Stimulated activated CD4-positive, alpha-beta T cell treated with anti-CD3 and anti-CD28 coated beads, Interleukin-2, amount 100 ng/mL, for 4 hours (primary cell): Measurements from ENCODE around the gene BMERB1.
A peak's percentile ranks its signal among the peaks of the same experiment; 100 is the strongest.
"Not testable (repeated sequence)": the region's sequence is repeated elsewhere in the genome, so short reads cannot be mapped to it uniquely, and the experiment has no call there.

ENCODE experiments used
- DNase-seq: peaks from one replicate; pipeline ENCODE4 v3.0.0-alpha.2; 2020; ENCODE audit warnings: low read depth

Gene BMERB1

DNA sequence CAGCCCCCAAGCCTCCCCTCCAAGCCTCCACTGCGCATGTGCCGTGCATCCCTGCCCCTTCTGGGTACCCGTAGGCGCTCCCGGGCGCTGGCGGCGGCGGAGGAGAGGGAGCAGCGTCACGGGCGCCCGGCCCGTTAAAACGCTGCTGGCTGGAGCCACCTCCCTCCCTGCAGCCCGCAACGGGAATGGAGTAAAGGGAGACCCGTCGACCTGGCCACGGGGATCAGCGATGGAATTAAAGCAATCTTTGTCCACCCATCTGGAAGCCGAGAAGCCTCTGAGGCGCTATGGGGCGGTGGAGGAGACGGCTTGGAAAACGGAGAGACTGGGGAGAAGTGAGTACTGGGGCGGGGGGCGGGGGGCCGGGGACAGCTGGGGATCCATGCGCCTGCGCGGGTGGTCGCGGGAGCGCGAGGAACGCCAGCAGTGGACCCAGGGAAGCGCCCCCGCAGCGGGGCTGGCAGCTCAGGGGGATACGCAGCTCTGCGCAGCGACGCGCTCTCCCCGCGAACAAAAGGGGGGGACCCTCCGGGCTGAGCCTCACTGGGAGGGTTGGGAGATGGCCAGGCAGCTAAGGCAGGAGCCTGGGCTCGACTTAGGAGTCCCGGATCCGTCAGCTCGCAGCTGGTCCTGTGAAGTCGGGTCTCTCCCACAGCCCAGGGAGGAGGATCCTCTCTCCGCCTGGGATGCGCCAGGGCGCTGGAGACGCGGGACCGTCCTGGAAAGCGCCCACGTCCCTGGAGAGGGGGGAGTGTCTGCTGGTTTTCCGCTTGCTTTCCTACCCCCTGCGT lies at the start of gene BMERB1:
Gene BMERB1, plus strand, starts transcription at position 164 of the 791 bp plus-strand sequence. Its CDS starts 66 bp downstream, at position 230.
- DNase-seq = peak; percentile 37

DNA sequence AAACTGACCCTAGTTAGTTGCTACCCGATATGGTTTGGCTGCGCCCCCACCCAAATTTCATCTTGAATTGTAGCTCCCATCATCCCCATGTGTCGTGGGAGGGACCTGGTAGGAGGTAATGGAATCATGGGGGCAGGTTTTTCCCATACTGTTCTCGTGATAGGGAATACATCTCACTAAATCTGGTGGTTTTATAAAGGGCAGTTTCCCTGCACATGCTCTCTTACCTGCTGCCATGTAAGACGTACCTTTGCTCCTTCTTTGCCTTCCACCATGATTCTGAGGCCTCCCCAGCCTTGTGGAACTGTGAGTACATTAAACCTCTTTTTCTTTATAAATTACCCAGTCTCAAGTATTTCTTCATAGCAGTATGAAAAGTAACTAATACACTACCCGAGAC lies 46.3 kb upstream of the BMERB1 start:
- not testable (repeated sequence) for DNase-seq

DNA sequence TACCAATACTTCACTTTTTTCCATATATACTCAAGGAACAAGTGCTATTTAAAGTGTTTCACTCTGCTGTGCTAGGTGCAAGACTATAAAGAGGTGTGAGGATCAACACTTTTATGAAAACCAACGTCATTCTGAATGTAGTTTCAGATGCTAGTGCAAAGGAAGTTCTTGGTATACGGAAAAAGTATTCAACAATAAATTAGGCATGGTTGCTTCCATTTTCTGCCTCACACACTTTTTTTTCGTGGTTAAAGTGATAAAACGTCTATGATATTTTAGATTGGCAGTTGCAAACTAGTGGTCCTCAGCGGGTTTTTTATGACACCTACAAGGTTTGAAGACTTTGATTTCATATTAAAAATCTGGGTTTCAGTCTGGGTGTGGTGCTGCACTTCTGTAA lies 44.5 kb upstream of the BMERB1 start:
- not testable (repeated sequence) for DNase-seq

DNA sequence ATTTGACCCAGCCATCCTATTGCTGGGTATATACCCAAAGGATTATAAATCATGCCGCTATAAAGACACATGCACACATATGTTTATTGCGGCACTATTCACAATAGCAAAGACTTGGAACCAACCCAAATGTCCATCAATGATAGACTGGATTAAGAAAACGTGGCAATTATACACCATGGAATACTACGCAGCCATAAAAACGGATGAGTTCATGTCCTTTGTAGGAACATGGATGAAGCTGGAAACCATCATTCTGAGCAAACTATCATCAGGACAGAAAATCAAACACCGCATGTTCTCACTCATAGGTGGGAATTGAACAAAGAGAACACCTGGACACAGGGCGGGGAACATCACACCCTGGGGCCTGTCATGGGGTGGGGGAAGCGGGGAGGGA lies 41.4 kb upstream of the BMERB1 start:
- not testable (repeated sequence) for DNase-seq

DNA sequence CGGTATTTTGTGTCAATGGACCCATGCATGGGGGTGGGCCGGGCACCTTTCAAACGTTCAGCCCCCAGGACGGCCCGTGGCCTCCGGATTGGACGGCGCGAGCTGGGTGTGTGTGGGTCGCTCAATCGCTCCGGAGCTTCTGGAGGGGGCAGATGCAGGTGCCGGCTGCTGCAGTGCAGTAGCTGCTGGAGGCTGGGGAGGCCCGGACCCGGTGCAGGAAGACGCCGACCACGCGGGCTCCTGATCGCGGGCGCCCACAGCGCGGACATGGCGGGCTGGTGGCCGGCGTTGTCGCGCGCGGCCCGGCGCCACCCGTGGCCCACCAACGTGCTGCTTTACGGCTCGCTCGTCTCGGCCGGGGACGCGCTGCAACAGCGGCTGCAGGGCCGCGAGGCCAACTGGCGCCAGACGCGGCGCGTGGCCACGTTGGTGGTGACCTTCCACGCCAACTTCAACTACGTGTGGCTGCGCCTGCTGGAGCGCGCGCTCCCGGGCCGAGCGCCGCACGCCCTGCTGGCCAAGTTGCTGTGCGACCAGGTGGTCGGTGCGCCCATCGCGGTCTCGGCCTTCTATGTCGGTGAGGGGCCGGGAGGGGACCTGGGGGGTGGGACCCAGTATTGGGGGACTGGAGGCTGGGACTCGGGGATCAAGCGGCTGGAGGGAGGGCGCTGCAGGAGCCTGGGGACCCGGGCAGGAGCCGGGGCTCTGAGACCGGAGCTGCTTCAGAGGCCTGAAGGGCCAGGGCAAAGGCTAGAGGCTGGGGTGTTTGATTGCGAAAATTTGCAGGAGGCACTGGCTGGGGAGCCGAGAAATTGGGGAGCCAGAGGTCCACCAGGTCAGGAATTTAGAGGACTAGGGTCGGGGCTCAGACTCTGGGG lies 38.5 kb upstream of the BMERB1 start, which contains the start of gene MPV17L:
Gene MPV17L, plus strand, starts transcription at position 124 of the 878 bp plus-strand sequence. Its CDS starts 144 bp downstream, at position 268.
- not testable (repeated sequence) for DNase-seq

DNA sequence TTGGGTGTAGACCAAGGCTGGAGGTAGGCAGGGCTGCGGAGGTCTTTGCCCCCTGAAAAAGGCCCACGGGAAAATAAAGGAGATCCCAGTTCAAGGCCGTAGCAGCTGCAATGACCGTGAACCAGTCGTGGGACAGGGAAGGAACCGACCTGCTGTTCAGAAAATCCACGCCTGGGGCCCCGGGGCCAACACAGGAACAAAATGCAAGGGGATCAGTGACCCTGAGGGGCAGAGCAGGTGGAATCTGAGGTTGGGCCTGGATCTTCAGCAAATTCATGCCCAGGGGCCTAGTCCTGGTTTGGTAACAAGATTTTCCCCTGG lies 37.9 kb upstream of the BMERB1 start:
- DNase-seq = not testable (repeated sequence)

DNA sequence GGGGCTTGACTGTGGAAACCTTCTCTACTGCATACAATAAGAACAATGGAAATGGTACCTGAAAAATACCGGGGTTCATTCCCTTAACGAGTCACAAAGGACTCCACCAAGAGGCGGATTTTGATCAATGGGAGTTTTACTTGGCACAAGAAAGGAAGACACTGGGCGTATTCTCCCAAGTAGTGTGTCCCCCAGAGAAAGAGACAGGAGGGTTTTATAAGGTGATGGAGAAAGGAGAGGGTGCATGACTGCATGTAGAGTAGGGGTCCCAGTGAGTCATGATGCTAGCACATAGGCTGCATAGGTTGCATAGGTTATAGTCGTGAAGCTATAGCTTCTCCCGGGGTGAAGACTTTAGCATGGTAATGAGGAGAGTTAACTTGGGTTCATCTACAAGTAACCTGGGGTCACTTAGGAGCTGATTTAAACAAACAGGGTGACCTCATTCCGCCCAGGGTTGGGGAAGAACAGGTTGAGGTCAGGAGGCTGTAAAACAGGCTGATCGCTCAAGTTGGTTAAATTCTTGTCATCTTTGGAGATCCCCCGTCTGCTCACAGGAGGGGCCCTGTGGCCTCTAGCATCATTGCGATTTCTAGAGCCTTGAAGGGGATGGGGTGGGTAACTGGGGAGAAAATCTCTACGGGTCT lies 37.3 kb upstream of the BMERB1 start:
- DNase-seq = no peak

DNA sequence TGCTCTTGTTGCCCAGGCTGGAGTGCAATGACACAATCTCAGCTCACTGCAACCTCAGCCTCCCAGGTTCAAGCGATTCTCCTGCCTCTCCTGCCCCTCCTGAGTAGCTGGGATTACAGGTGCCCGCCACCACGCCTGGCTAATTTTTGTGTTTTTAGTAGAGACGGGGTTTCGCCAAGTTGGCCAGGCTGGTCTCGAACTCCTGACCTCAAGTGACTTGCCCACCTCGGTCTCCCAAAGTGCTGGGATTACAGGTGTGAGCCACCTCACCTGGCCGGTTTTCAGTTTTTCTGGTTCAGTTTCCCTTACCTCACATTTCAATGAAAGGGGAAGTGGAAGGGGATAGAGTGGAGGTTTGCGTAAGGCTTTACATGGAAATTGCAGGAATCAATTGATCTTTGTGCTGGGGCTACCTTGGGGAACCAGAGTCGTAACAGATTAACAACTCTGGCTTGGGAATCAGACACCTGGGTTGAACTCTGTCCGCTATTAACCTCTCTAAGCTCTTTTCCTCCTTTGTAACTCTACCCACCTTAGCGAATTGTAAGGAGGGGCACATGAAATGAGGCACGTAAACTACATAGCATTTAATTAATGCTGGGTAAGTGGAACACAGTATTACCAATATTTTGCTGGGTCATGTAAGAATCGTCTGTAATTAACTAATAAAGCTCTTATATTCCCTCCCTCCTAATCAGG lies 35.6 kb upstream of the BMERB1 start:
- DNase-seq = no peak

DNA sequence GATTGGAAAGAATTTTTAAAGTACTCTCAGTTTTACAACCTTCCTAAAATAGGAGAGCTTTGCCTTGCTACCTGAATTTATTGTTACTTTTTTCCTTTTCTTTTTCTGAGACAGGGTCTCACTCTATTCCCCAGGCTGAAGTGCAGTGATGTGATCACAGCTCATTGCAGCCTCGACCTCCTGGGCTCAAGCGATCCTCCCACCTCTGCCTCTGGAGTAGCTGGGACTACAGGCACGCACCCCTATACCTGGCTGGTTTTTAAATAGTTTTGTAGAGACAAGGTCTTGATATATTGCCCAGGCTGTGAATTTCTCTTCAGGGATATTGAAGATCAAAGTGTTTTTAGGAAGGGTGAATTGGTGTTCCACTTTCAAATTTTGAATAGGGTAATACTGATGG lies 35.1 kb upstream of the BMERB1 start:
- DNase-seq = no peak

DNA sequence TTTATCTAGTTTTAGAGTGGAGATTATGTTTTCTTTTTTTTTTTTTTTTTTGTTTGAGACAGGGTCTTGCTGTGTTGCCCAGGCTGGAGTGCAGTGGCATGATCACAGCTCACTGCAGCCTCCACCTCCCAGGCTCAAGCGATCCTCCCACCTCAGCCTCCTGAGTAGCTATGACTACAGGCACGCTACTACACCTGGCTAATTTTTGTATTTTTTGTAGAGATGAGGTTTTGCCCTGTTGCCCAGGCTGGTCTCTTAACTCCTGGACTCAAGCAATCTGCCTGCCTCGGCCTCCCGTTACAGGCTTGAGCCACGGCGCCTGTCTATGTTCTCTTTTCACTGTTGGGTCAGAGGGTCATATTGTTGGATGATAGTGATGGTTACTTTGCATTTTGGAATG lies 34.1 kb upstream of the BMERB1 start:
- not testable (repeated sequence) for DNase-seq

DNA sequence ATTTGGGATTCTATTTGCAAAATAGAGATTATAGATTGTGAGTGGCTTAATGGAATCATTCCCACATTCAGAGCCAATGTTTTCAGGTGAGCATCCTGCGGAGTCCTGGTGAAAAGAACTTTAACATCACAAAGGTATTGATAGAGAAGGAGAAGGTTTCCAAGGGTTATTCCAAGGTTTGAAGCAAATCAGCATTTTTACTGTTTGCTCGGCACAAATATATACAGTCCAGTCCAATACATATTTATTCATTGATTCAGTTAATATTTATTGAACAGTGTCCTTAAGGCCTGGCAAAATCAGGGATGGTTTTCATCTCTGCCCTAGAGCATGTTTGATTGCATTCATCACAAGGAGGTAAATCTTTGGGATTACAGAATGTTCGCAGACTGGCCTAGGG lies 32.4 kb upstream of the BMERB1 start:
- no peak for DNase-seq

DNA sequence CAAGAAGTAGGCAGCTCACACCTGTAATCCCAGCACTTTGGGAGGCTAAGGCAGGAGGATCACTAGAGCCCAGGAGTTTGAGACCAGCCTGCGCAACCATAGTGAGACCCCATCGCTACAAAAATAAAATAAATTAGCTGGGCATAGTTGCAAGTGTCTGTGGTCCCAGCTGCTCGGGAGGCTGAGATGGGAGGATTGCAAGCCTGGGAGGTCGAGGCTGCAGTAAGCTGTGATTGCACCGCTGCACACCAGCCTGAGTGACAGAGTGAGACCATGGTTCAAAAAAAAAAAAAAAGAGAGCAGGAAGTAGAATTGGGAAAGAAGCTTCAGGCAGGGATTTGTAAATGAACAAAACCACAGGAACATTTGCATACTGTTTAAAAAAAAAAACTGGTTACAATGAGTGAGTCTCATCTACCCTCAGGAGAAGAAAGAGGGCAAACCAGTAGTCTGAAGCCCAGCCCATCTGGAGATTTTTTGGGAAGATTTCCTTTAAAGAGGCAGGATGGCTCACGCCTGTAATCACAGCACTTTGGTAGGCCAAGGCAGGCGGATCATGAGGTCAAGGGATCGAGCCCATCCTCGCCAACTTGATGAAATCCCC lies 30.9 kb upstream of the BMERB1 start:
- DNase-seq = no peak

DNA sequence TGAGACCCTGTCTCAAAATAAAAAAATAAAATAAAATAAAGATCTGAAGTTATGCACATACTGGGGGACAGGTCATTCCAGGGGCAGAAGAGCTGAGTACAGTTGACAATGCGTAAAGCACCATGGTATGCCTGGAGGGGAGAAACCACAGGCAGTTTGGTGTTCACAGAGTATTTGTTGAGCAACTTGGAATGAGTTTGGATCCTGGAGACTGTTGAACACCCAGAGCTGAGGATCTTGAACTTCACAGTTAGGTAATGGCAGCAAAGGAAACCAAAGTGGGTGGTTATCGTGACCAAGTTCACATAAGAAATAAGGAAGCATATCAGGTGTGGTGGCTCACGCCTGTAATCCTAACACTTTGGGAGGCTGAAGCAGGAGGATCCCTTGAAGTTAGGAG lies 30.3 kb upstream of the BMERB1 start:
- not testable (repeated sequence) for DNase-seq

DNA sequence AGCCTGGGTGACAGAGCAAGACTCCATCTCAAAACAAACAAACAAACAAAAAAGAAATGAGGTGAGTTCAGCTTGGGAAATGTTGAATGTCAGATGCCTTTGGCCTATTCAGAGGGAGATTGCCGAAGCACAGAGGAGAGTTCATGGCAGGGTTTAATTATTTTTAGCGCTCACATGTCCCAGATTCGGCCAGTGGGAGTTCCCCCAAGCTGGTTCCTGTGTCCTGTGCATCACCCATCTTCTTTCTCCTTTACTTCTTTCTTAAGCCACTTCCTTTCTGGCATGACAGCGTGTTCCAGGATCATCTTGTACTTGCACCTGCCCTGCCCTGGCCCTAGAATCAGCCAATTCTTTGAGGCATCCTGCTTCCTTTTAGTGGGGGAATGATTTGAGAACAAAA lies 29.6 kb upstream of the BMERB1 start:
- no peak for DNase-seq

DNA sequence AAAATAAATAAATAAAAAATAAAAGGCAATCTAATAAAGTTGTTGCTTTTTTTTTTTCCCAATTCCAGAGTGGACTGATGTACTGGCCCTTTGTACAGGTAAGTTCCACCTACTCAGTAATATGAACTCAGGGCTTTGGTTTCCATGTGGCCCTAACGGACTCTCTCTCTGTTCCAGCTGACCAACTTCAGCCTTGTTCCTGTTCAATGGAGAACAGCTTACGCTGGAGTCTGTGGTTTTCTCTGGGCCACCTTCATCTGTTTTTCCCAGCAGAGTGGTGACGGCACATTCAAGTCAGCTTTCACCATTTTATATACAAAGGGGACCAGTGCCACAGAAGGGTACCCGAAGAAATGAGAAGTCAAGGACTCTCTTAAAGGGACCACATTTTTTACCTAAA lies 26.6 kb upstream of the BMERB1 start:
- not testable (repeated sequence) for DNase-seq

DNA sequence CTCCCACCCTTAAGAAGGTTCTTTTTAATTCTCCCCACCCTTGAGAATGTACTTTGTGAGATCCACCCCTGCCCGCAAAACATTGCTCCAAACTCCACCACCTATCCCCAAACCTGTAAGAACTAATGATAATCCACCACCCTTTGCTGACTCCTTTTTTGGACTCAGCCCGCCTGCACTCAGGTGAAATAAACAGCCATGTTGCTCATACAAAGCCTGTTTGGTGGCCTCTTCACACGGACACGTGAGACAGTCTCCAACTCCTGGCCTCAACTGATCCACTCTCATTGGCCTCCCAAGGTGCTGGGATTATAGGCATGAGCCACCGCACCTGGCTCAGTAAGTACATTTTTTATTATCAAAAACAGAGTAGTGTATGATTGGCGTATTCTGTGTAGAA lies 24.9 kb upstream of the BMERB1 start:
- DNase-seq = not testable (repeated sequence)

DNA sequence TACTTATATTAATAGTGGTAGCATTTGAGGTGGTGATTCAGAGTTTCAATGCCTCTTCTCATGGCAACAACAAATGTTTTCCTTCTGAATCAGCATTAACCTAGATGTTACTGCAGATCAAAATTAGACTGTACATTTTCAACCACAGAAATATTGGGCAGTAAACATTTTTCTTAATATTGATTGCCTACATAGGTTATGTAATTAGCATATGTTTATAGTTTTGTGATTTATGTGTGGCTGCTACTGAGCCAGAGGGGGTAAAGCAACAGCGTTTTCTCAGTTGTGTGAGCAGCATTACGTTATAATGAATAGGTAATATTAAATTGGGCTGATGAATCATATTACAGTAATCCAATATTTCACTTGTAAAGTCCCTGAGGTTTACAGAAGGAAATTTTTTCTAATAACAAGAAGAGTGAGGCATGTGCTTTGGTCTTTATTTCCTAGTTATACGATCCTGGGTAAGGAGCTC lies 18.8 kb upstream of the BMERB1 start:
- DNase-seq = no peak

DNA sequence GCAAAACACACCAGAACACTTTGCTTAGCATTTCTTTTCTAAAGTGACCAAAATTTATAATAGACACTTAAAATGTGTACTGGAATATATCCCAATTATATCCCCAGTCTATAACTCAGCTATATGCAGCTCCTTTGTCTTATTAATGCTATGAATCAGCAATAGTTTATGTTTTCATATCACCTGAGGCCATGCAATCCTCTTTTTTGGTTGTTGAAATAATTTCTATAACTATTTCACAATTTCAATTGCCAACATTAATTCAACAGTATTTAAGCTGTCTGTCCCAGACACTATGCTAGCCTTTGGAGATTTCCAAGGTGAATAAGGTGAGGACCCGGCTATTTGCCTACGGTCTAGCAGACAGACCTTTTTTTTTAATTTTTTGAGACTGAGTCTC lies 17.2 kb upstream of the BMERB1 start:
- DNase-seq = no peak

DNA sequence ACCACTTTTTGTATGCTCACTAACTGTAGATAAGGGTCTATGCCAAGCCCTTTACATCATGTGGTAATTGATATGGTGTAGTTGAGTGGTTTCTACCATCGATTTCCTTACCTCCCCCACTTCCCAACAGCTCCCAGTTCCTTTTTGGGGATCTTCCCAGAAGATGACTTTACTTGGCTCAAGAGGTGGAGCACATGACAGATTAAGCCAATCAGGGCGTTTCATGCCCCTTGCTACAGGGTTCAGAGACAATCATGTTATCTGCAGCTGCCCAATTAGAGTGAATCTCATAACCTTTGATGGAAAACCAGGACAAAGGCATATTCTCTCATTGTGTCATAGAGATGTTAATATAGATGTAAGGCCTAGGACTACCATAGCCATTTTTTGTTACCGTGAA lies 16.2 kb upstream of the BMERB1 start:
- DNase-seq = no peak

DNA sequence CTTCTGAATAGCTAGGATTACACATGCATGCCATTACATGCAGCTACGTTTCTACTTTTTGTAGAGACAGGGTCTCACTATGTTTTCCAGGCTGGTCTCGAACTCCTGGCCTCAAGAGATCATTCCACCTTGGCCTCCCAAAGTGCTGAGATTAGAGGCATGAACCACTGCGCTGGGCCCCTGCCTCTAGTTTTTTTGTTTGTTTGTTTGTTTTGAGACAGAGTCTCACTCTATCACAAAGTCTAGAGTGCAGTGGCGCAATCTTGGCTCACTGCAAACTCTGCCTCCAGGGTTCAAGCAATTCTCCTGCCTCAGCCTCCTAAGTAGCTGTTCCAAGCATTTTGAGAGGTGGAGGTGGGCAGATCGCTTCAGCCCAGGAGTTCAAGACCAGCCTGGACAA lies 12.7 kb upstream of the BMERB1 start:
- not testable (repeated sequence) for DNase-seq

DNA sequence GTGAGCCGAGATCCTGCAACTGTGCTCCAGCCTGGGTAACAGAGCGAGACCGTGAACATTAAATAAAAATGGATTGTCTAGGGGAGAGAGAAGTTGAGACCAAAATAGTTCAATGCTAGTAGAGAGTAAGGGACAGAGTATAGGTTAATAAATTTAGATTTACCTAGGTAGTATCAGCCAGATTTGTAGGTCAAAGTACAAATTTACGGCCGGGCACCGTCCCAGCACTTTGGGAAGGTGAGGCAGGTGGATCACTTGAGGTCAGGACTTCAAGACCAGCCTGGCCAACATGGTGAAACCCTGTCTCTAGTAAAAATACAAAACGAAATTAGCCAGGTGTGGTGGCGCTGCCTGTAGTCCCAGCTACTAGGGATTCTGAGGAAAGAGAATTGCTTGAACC lies 12.2 kb upstream of the BMERB1 start:
- DNase-seq = no peak
